GM11168 (cell line): ENCODE measurements around the gene VPS51.

Experiments
- in situ Hi-C: fragments of 300-500 bp; cut with MboI; formaldehyde crosslinking; loops from one replicate; pipeline ENCODE4 v1.12.0; 2022; ENCODE audit warnings: low sequenced_read_pairs; ENCODE audit not compliant: unreplicated experiment

VPS51 gene

DNA sequence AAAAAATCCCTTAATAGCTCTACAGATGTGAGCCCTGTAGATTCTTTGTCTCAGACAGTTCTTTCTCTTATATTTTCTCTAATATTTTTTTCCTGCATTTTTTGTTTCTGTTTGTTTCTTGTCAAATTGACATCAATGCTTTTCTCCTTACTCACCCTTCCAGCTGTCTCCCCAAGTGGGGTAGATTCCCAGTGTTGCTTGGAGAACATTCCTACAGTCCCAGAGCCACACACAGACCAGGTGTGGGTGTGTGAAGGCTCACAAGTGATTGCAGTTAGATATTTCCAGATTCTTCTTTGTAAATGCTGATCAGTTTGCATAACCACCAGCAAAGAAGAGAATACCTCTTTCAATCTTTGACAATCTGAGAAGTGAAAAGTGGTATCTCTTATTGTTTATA is 7.5 kb downstream of the VPS51 start:
- in situ Hi-C loops, result no loop called here

DNA sequence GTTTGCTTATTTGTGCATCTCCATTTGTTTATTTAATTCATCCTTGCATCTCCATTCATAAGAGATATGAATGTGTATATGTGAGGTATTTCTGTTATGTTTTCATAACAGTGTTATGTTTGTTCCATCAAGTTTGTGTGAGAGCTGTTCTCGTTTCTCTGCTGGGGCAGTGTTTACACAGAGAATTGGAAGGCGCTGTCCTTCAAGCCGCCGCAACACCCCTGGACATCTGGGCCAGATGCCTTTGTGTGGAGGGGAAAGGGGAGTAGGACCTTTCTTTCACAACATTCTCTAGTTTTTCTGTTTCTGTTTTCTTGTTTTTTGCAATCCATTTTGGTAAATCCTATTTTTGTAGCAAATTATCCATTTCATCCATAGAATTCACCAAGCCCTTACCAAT is 8.6 kb downstream of the VPS51 start:
- in situ Hi-C loops, result no loop called here

DNA sequence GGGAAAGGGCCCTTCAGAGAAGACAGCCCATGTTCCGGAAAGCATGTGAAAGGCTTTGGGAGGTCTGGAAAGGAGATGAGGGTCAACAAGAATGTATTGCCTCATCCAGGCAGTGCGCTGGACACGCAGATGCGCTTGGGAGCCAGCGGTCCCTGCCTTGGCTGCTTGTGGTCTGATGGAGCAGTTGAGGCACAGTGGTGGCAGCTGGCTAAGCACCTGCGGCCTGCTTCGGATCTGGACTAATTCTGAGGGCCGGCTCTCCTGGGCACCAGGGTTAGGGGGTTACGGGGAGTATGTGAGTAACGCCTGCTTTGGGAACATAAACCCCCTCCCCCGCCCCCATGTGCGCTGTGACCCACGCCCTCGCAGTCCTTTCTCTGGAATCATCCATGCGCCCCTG is 11.1 kb downstream of the VPS51 start:
- in situ Hi-C loops, result no loop called here

GRCh38 chr11:65107751-65108468 is 11.9 kb downstream of the VPS51 start:
- in situ Hi-C loops, result no loop called here

- in situ Hi-C loops, result no loop called here
Measured at GRCh38 chr11:65108469-65109123, 12.6 kb downstream of the VPS51 start.

DNA sequence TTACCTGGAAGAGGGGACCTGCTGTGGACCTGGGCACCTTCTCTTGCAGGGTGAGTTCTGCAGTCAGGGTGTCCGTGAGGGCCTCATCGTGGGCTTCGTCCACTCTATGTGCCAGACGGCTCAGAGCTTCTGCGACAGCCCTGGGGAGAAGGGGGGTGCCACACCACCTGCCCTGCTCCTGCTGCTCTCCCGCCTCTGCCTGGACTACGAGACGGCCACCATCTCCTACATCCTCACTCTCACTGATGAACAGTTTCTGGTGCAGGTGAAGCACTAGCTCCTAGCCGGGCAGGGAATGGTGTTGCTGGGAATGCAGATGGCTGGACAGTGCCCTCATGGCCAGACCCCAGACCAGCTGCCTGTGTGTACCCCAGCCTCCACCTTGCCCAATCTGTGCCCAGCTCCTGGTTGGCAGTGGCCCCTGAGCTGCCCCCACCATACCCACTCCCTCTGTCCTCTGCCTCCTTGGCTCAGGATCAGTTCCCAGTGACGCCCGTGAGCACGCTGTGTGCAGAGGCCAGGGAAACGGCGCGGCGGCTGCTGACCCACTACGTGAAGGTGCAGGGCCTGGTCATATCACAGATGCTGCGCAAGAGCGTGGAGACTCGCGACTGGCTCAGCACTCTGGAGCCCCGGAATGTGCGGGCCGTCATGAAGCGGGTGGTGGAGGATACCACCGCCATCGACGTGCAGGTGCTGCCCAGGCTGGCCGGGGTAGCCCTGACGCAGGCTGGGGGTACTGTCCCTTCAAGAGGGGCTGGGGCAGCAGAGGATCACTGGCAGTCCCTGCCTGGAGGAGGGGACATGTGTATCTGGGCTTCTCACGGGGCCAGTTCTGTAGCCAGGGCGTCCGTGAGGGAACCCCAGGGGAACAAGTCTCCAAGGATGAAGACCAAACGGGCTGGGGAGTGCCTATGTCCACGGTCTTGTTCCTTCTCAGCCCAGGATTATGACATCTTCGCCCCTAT is 13.5 kb downstream of the VPS51 start:
- in situ Hi-C loops, result no loop called here

DNA sequence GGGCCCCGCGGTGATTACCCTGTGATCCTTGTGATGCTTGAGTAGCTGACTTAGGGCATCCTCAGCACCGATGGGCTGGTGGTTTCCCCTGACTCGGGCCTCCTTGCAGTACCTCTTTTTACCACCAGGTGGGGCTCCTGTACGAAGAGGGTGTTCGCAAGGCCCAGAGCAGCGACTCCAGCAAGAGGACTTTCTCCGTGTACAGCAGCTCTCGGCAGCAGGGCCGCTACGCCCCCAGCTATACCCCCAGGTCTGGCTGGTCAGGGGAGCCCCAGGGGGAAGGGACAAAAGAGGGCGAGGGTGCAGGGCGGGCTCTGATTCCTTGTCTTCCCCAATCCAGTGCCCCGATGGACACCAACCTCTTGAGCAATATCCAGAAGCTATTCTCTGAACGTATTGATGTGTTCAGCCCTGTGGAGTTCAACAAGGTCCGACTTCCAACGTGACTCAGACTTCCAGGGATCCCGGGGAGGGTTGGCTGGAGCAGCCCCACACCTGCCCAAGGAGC is 14.4 kb downstream of the VPS51 start:
- in situ Hi-C loops, result no loop called here

DNA sequence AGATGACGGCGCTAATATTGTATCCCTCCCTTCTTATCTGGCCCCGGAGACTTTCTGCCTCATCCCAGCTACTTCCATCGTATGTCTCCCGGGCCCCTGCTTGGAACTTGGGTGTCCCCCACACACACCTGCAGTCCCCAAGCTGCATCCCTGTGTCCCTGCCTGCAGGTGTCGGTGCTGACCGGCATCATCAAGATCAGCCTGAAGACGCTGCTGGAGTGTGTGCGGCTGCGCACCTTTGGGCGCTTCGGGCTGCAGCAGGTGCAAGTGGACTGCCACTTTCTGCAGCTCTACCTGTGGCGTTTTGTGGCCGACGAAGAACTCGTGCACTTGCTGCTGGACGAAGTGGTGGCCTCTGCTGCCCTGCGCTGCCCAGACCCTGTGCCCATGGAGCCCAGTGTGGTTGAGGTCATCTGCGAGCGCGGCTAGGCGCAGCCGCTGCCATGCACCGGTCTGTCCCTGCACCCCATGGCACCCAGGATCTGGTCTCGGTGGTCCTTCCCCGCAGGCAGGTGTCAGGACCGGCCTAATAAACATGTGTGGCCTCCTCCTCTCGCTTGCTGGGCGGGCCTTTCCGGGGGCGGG is 15.2 kb downstream of the VPS51 start:
- in situ Hi-C loops, result no loop called here

DNA sequence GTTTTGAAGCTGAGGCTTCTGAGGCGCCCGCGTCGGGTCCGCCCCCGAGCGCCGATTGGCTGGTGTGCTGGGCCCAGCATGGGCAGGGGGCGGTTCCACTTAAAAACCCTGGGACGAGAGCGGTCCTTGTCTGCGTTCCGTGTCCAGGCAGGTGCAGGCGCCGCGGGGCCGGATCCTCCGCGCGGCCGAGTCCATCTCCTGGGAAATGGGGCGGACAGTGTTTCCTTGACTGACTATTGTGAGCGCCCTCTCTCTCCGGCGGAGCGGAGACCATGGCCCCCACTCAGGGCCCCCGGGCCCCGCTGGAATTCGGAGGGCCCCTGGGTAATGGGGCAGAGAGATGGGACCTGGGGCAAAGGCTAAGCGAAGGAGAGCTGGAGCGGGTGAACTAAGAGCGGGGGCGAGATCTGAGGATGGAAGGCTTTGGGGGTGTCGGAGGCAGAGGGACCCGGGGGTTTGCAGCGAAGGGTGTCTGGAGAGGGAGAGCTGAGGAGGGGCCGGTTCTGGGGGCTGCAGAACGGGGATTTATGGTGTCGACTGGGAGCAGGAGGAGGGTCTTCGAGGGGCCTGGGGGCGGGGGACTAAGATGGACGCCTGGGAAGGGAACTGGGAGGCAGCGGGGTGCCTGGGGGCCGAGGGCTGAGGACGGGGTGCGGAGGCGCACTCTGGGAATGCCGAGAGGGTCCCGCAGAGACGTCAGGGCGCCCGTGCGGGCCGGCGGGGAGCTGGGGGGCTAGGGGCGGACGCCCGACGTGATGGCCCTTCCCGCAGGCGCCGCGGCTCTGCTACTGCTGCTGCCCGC is 15.9 kb downstream of the VPS51 start, which contains the start of gene TM7SF2:
Gene TM7SF2 (plus strand): TSS at position 129 of the 802 bp plus-strand sequence. CDS start 144 bp downstream, at position 273.
- in situ Hi-C loops, result no loop called here

- in situ Hi-C loops, result no loop called here
Measured at GRCh38 chr11:65112546-65113360, 16.7 kb downstream of the VPS51 start.

DNA sequence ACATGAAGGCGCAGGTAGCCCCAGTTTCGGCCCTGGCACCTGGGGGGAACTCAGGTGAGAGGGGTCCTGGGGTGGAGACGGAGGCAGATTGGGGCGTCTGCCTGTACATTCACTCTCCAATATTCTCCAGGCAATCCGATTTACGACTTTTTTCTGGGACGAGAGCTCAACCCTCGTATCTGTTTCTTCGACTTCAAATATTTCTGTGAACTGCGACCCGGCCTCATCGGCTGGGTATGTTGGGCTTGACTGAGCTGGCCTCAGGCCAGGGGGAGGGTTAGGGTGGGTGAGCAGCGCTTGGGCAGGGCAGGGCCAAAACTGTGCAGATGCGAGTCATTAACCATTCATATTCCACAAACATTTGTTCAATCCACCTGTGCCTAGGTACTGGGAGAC is 17.3 kb downstream of the VPS51 start:
- in situ Hi-C loops, result no loop called here

DNA sequence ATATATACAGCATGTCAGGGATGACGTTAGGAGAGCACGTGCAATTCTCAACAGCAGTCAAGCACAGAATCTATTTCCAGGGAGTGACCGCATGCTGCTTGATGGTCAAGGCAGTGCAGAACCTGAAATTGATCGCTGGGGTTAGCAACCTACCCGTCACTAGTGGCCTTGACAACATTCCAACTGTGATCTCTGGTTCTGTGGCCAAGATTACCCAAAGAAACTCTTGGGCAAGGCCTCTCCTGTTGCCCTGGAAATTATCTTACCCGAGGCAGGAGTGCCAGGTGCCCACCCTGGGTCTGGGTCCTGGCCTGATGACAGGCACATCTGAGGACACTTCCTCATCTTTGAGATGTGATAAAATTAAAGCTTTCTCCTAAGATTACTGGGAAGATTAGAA is 17.8 kb downstream of the VPS51 start:
- in situ Hi-C loops, result no loop called here

GRCh38 chr11:65114538-65115171 is 18.6 kb downstream of the VPS51 start:
- in situ Hi-C loops, result no loop called here

- in situ Hi-C loops, result no loop called here
Measured at GRCh38 chr11:65115361-65116082, 19.5 kb downstream of the VPS51 start.

- in situ Hi-C loops, result no loop called here
Measured at GRCh38 chr11:65116370-65117205, 20.6 kb downstream of the VPS51 start.

DNA sequence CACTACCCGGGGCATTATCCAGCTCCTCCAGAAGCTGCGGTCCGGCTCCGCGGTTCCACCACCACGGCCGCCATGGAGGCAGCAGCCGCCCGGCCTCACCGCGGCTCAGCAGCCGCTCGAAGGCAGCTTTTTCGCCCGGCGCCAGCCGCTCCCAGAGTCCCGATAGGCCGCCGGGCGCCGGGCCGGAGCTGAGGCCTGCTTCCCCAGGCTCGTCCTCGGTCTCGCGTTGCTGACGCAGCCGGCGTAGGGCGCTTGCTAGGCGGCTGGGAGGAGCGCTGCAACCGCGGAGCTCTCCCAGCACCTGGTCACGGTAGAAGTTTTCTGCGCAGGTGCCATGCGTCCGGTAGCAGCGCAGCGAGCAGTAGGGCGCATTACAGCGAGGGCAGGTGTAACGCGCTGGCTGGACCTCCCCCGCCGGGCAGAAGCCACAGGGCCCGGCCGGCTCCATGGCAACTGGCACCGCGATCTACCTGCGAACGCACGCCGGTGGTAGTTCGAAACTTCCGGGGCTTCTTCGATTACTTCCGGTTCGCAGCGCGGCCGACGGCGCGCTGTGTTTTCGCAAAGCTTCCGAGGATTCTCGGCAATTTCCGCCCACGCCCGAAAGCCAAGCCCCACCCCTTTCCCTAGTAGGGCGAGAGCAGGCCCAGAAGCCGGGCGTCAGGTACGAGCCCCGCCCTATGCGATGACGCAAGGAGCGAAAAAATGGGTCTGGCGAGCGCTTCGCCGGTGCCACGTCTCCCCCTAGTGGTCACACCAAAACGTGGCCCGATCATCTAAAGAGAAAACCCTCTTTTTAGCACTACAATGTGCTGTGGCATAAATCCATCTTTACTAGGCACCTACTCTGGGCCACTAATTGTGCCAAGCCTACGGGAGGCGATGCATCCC is 21.4 kb downstream of the VPS51 start, which contains the start of gene ZNHIT2:
Gene ZNHIT2 (minus strand): TSS at position 496 of the 891 bp plus-strand sequence. CDS start 48 bp downstream, at position 448.
- in situ Hi-C loops, result no loop called here
